Breast epithelium (tissue), 4 donors: Measurements from ENCODE around the gene TAGLN. TPM values are rescaled to one million over a fixed set of nuclear protein-coding genes. Genes with fewer than 3 reads are reported as not detected.
"Not testable (repeated sequence)": the region's sequence is repeated elsewhere in the genome, so short reads cannot be mapped to it uniquely, and the experiment has no call there.

Experiments used
- DNase-seq, 2 donors: peaks; one replicate each; pipeline ENCODE4 v3.0.0-alpha.2; 2019; ENCODE audit warnings: low spot score in 2 of 2
- H3K27ac ChIP-seq, 2 donors: fragments of 200-600 bp; sonication (generic) in 1 of 2; one replicate each; pipeline ENCODE4 v1.5.1; 2016 to 2019; ENCODE audit warnings: mild to moderate bottlenecking in 1 of 2
- H3K27me3 ChIP-seq, 2 donors: fragments of 200-600 bp; sonication (generic) in 1 of 2; one replicate each; pipeline versions ENCODE4 v1.5.1 to v1.6.0; 2017 to 2019; ENCODE audit warnings: control low read depth in 1 of 2, mild to moderate bottlenecking in 1 of 2
- H3K36me3 ChIP-seq: fragments of 200-600 bp; one replicate; pipeline ENCODE4 v1.5.1; 2019
- H3K4me1 ChIP-seq, 2 donors: fragments of 200-600 bp; sonication (generic); one replicate each; pipeline ENCODE4 v1.5.1; 2016 to 2019; ENCODE audit warnings: control low read depth in 1 of 2
- H3K4me3 ChIP-seq, 3 donors: fragments of 200-600 bp; sonication (generic); 1 replicate in 2 of 3; 2 replicates in 1 of 3; pipeline ENCODE4 v1.5.1; 2016 to 2019; ENCODE audit warnings: mild to moderate bottlenecking in 3 of 3, moderate library complexity in 2 of 3
- H3K9me3 ChIP-seq, 2 donors: fragments of 200-600 bp; sonication (generic) in 1 of 2; one replicate each; pipeline ENCODE4 v1.5.1; 2016 to 2019; ENCODE audit warnings: control low read depth in 1 of 2
- POLR2A ChIP-seq: fragments of 450-650 bp; IDR thresholded peaks from one replicate; pipeline ENCODE4 v1.6.1; 2016; ENCODE audit warnings: antibody characterized with exemption, mild to moderate bottlenecking, moderate library complexity
- POLR2AphosphoS5 ChIP-seq, 3 donors: sonication (generic); formaldehyde crosslinking; IDR thresholded peaks; one replicate each; pipeline ENCODE4 v1.6.1; 2017; ENCODE audit warnings: antibody characterized with exemption in 3 of 3
- intact Hi-C: fragments of 100-400 bp; cut with DNase I; formaldehyde crosslinking; loops from one replicate; pipeline ENCODE4 v1.15.1; 2023; ENCODE audit warnings: low total_unique reads
- total RNA-seq, 3 donors: library from RNA; depleted of rRNA; stranded (reverse); fragments of >200 nt; gene quantifications; one replicate each; pipeline ENCODE4 v1.1.0, GENCODE V29; 2016
- TF ChIP-seq, protein P1 (sequence below), 3 donors: fragments of 450-650 bp; IDR thresholded peaks; one replicate each; pipeline ENCODE4 v1.5.1; 2016 to 2017; ENCODE audit warnings: antibody characterized with exemption in 3 of 3, mild to moderate bottlenecking in 3 of 3, moderate library complexity in 3 of 3

TAGLN gene
- total RNA-seq, 3 donors from 2014 or later, result 602 to 1,663 (median 1,380) TPM

DNA sequence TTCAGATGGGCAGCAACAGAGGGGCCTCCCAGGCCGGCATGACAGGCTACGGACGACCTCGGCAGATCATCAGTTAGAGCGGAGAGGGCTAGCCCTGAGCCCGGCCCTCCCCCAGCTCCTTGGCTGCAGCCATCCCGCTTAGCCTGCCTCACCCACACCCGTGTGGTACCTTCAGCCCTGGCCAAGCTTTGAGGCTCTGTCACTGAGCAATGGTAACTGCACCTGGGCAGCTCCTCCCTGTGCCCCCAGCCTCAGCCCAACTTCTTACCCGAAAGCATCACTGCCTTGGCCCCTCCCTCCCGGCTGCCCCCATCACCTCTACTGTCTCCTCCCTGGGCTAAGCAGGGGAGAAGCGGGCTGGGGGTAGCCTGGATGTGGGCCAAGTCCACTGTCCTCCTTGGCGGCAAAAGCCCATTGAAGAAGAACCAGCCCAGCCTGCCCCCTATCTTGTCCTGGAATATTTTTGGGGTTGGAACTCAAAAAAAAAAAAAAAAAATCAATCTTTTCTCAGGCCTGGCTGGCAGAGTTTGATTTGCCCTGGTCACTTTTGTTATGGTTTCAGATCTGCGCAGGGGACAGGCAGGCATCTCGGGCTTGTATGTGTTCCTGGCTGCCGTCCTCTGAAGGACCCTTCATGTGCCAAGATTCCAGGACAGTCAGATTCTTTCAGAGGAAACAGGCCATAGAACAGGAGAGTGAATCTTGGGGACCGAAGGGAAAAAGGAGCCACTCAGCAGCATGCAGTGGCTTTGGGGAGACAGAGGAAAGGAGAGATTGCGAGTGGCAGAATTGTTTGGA, 5.3 kb downstream of the TAGLN start:
- Histone ChIP-seq H3K4me1 (no peaks in the 10 kb centered on the region), H3K9me3 (no peaks in the 10 kb centered on the region), H3K36me3 (no peaks in the 10 kb centered on the region), H3K27ac (peak overlapping the region; percentile 94 to 98), H3K4me3 (peak overlapping the region; percentile 15 to 75 (median 57)), H3K27me3 (no peaks in the 10 kb centered on the region)
- intact Hi-C loops, result no loop called here
- DNase-seq, result peak in 1 of 2 donors; percentile 50
- TF ChIP-seq, protein P1, sequence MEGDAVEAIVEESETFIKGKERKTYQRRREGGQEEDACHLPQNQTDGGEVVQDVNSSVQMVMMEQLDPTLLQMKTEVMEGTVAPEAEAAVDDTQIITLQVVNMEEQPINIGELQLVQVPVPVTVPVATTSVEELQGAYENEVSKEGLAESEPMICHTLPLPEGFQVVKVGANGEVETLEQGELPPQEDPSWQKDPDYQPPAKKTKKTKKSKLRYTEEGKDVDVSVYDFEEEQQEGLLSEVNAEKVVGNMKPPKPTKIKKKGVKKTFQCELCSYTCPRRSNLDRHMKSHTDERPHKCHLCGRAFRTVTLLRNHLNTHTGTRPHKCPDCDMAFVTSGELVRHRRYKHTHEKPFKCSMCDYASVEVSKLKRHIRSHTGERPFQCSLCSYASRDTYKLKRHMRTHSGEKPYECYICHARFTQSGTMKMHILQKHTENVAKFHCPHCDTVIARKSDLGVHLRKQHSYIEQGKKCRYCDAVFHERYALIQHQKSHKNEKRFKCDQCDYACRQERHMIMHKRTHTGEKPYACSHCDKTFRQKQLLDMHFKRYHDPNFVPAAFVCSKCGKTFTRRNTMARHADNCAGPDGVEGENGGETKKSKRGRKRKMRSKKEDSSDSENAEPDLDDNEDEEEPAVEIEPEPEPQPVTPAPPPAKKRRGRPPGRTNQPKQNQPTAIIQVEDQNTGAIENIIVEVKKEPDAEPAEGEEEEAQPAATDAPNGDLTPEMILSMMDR (IDR thresholded peaks at IDR 0.05), result no peak

DNA sequence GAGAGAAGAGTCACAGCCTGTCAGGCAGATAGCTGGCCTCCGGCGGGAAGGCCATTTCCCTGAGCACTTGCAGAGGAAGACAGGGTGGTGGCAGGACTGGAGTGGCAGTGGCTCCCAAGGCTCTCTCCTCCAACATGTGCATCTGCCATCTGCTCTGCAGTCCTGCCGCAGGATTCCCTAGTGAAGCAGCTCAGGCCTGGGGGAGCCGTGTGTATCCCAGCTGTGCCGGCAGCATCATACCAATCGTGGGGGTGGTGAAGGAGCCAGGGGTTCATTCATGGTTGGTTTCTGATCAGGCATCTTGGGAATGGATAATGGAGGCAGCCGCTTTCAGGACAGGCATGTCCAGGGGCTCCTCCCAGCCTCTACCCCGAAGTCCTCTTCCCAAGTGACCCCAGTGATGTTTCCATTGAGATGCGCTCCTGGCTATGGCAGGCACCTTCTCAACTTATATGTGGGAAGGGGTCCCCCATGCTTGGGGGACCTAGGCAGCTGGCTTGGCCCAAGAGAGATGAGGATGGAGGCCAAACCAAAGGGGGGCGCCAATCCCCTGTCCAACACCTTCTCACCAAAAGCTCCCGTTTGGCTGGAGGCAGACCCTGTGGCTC, 6.1 kb downstream of the TAGLN start:
- peak in 1 of 2 donors; percentile 43 for DNase-seq
- Histone ChIP-seq H3K27me3 (no peaks in the 10 kb centered on the region), H3K27ac (peak overlapping the region; percentile 94 to 98), H3K4me1 (no peaks in the 10 kb centered on the region), H3K36me3 (no peaks in the 10 kb centered on the region), H3K4me3 (peak overlapping the region in 1 of 3 donors; percentile 57), H3K9me3 (no peaks in the 10 kb centered on the region)
- TF ChIP-seq POLR2A (no peak), POLR2AphosphoS5 (IDR thresholded peaks at IDR 0.05) (peak; percentile 17 to 56 (median 24))
- TF ChIP-seq, protein P1 (IDR thresholded peaks at IDR 0.05), result no peak
- intact Hi-C loops, result no loop called here

DNA sequence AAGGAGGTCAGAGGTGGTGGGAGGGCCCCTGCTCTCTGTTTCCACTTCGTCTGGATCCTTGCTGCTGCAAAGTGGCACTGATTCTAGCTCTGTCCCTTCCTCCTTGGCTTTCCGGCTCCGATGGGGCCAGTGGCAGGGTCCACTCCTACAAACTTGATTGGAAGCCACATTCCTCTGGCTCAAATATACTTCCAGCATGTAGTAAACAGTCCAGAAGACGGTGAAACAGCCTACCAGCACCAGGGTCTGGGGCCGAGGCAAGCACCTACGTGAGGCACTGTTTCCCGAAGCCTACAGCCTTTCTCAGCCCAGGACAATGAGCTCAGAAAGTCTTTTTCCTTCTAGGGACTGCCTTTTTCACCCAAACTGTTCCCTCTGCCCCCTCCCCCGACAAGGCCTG, 6.9 kb downstream of the TAGLN start:
- intact Hi-C loops, H3K4me1 ChIP-seq, H3K36me3 ChIP-seq, H3K27me3 ChIP-seq, H3K9me3 ChIP-seq, H3K4me3 ChIP-seq: not testable (repeated sequence)
- peak overlapping the region in 1 of 2 donors; percentile 68 for H3K27ac ChIP-seq
- DNase-seq, result peak in 1 of 2 donors; percentile 46

DNA sequence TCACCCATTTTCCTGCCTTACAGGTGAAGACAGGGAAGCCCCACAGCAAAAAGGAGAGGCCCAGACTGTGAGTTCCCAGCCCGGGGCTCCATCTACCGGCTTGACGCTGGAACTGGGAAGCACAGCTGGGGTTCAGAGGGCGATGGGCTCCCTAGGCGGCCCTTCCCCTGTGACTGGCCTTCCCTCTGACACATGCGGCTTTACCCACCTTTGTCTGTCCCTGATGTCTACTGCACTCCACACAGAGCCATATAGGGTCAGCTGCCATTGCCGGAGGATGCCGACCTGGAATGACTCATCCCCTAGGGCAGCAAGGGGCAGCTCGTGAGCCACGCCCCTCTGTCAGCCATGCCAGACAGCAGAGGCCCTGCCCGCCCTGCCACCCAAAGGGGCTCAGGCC, 7.7 kb downstream of the TAGLN start:
- H3K4me3 ChIP-seq, H3K9me3 ChIP-seq, DNase-seq, H3K36me3 ChIP-seq, H3K27ac ChIP-seq, H3K27me3 ChIP-seq, intact Hi-C loops, H3K4me1 ChIP-seq: not testable (repeated sequence)

DNA sequence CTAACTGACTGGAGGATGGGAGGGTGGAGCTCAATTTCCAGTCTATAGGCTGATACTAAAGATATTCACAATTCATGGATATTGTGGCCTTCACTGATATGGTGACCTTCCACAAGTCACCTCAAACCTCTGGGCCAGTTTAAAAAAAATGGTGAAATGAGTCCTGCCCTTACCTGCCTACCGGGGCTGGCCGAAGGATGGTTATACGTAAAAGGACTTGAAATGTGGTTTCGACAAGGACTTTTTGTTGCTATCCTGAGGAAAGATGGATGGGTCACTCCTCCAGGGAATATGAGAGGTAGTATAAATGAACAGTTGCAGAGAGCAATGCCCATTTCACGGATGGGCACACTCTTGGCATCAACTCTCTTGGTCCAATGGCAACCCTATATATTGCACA, 8.3 kb downstream of the TAGLN start:
- H3K36me3 ChIP-seq, H3K27me3 ChIP-seq, intact Hi-C loops, H3K4me3 ChIP-seq, DNase-seq, H3K27ac ChIP-seq, H3K4me1 ChIP-seq, H3K9me3 ChIP-seq: not testable (repeated sequence)

DNA sequence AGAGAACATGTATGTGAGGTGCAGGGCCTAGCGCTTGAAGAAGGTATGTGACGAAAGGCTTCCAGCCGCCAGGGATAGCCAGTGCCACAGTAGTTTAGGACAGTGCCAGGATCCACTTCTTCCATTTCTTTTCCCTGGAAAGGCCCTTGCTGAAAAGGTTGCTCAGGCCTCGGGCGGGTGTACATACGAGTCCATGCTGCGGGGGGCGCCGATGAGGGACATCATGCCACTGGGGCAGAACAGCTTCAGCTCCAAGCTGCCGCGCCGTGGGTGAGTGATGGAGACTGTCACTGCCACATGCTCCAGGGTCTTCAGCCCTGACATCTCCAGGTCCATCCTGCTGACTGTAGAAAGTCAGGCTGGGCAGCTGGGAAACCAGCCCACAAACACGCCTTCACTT, 9.5 kb downstream of the TAGLN start:
- TF ChIP-seq POLR2AphosphoS5 (IDR thresholded peaks at IDR 0.05), result peak; percentile 57 to 87 (median 74)
- H3K27me3 ChIP-seq, intact Hi-C loops, H3K9me3 ChIP-seq, H3K36me3 ChIP-seq, H3K4me3 ChIP-seq, DNase-seq, H3K27ac ChIP-seq, H3K4me1 ChIP-seq: not testable (repeated sequence)

DNA sequence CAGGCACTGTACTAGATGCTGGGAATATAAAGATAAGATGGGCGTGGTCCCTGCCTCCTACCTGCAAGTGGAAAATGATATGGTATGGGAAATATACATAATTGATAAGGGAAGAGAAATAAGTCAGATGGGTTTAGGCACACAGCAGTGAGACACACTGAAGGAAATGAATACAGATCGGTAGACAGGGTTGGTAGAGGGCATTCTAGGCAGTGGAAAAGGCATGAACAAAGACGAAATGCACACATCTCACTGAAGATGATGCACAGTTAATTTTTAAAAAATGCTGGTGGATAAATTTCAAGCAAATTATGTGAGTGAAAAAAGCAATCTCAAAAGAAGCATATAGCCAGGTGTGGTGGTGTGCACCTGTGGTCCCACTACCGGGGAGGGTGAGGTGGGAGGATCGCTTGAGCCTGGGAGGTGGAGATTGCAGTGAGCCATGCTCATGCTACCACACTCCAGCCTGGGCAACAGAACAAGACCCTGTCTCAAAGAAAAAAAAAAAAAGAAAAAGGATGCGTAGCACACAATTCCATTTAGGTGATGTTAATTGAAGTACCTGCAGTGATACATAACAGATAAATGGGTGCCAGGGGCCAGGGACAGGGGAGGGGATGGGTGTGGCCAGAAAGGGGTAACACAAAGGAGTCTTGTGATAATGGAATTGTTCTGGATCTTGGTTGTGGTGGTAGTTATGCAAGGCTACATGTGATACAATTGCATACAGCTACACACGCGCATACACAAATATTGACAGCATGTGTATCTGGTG, 10.4 kb downstream of the TAGLN start:
- H3K9me3 ChIP-seq, H3K27me3 ChIP-seq, H3K4me3 ChIP-seq, H3K27ac ChIP-seq, H3K36me3 ChIP-seq, H3K4me1 ChIP-seq, DNase-seq, intact Hi-C loops: not testable (repeated sequence)
- TF ChIP-seq POLR2AphosphoS5 (IDR thresholded peaks at IDR 0.05), result peak; percentile 71 to 73 (median 73)
